Measurements from ENCODE around the gene STAB2.

STAB2 gene

DNA sequence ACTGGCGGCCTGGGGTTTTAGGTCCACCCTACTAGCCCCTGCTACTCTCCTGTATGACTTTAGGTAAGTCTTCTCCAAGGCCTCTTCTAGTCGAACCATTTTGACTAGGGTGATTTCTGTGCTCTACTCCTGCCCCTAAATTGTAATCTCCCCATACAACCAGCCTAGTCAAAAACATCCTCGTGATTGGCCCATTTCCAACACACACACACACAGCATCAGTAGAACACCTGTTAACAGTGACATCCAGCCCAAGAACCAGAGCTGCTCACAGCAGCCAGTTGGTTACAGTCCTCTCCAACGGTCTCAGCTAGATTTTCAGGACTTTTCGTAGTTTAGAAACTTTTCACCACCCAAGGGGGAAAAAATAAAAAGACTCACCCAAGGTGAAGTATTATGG is 223.0 kb downstream of the STAB2 start:
- no peak for DNase-seq

DNA sequence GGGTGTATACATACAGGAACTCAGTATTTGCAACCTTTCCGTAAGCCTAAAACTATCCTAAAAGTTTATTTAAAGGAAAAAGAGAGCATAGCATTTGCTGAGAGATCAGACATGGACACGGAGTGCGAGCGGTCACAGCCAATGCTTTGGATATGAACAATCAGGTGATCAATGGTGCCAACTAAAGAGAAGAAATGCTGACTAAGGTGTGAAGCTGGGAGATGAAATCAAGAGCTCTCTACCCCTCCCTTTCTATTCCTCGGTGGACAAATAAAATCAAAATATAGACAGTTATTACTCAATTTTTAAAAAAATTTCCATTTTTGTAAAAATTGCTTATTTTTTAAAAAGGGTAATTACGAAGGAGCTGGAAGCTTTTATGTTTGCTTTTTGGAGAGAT is 224.7 kb downstream of the STAB2 start:
- no peak for DNase-seq

DNA sequence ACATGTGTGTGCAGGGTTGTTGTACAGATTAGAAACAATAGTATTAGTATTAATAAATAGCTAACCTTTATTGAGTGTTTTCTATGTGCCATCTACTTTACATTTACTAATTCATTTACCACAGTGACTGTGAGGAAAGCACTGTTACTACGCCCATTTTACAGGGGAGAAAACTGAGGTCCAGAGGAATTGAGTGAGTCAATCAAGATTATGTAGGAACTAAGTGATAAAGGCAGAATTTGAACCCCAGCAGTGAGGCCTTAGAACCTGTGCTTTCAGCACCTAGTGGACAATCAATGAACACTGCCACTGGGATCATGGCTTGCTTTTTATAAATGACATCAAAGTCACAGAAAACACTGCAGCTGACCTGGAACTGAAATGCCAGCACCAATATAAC is 225.7 kb downstream of the STAB2 start:
- DNase-seq, result no peak

DNA sequence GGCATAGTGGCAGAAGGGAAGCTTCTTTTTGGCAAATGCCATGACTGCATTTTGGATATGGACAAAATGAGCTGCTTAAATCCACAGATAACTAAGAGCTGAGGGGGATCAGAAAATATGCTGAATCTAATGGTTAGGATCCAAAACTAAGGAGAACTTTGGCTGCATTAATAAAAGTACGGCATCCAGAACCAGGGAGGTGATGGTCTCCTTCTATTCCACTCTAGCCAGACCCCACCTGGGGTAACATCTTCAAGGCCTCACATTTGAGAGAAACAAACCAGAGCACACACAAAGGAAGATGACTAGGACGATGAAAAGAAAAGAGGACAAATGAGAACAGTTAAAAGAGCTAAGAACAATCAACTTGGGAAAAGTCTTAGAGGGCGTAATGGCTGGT is 226.4 kb downstream of the STAB2 start:
- DNase-seq, result no peak

DNA sequence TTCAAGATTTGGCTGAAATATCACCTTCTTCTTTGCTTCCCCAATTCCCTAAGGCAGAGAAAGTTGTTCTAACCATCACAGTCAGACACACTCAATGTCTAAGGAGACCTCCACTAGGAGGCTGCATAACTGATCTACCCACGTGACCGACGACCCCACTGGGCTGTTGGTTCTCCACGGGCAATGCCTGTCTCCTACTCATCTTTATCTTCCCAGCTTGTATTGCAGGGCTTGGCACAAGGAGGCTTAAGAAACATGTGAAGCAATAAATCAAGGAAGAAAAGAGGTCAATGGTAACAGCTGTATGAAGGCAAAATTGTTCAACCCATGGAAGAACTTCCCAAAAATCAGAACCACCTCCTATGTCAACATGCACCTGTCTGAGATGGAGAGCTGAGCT is 226.9 kb downstream of the STAB2 start:
- DNase-seq, result no peak

DNA sequence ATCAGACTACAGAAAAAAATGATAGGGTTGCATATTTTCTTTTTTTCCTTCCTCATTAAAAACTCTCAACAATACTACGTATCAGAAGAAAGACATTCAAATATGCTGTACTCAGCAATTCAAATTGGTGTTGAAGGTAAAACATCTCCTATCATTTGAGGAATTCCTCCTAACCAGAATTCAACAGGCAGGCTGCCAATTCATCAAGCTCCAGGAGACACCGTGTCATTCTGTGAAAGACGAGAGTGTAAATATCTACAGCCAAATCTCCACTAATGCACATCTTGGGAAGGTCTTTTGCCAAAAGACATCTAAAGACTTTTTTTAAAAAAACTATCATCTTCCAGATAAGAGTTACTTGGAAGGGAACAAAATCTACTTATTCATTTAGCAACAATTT is 227.4 kb downstream of the STAB2 start:
- DNase-seq, result no peak

All from NCI-H1930 (cell line).